NCI-H146 treated with DMSO at 0.1 percent for 48 hours (cell line): Measurements from ENCODE around the gene SLC25A33.
"Not testable (repeated sequence)": the region's sequence is repeated elsewhere in the genome, so short reads cannot be mapped to it uniquely, and the experiment has no call there.

Experiments
- DNase-seq: peaks from one replicate; lab custom pipeline; 2025; ENCODE audit not compliant: unreplicated experiment; lab: John Stamatoyannopoulos, UW

Gene SLC25A33

GRCh38 chr1:9618909-9619679 lies 79.8 kb downstream of the SLC25A33 start:
- no peak for DNase-seq

GRCh38 chr1:9621032-9621431 lies 81.8 kb downstream of the SLC25A33 start:
- no peak for DNase-seq

- no peak for DNase-seq
Measured at GRCh38 chr1:9624081-9624480, 84.8 kb downstream of the SLC25A33 start.

DNA sequence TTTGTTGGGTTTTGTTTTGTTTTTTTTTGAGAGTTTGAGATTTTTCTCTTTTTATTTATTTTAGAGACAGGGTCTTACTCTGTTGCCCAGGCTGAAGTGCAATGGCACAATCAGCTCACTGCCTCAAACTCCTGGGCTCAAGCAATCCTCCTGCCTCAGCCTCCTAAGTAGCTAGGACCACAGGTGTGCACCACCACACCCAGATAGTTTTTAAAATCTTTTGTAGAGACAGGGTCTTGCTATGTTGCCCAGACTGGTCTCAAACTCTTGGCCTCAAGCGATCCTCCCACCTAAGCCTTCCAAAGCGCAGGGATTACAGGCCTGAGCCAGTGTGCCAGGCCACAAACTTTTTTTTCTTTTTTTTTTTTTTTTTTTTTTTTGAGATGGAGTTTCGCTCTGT lies 85.8 kb downstream of the SLC25A33 start:
- DNase-seq: not testable (repeated sequence)

DNA sequence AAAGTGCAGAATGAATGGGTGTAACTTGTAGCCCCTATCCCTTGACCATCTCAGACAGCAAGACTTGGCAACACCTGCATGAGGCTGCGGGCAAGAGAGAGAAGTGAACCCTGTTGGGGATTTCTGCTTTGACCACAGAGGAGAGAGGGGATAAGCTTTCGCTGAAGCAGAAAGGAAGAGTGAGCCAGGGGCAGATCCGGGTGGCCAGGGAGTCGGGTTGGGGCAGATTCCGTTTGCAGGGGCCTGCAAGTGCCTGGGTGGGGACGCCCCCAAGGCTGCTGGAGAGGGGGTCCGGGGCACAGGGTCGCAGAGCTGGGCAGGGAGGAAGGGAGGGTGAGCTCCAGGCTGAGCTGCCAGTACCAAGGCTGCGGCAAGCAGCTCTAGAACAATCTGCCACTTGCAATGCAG lies 86.9 kb downstream of the SLC25A33 start:
- DNase-seq: no peak

GRCh38 chr1:9628541-9629444 lies 89.5 kb downstream of the SLC25A33 start:
- DNase-seq: no peak

GRCh38 chr1:9629445-9630201 lies 90.4 kb downstream of the SLC25A33 start:
- DNase-seq: no peak

DNA sequence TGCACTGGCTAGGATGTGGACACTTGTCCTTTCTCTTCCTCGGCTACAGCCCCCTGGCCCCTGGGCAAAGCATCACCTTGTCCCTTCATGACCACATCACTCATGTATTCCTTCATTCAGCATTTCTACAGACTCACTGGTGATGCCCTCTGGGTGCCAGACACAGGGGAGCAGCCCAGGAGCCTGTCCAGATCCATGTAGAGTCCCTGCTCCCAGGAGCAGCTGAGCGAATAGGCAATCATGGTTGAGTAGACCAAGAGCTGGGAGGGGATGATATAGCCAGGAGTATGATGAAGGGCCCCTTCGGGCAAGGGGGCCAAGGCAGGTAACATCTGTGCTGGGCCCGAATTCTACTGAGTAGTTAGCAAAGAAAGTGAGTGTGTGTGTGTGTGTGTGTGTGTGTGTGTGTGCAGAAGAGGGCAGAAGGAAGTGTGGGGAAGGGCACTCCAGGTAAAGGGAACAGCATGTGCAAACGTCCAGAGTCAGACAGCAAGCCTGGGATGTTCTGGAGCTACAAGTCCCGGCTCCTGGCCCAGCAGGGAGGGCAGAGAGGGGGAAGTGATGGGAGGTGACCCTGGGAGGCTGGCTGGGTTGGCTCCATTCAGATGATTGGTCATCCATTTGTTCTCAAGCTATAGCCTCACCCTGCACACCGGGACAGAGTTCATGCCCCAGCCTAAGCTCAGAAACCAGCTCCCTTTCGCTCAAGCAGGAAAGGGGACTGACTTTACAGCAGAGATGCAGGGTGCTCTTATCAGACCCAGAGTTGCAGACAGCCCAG lies 91.3 kb downstream of the SLC25A33 start:
- no peak for DNase-seq

DNA sequence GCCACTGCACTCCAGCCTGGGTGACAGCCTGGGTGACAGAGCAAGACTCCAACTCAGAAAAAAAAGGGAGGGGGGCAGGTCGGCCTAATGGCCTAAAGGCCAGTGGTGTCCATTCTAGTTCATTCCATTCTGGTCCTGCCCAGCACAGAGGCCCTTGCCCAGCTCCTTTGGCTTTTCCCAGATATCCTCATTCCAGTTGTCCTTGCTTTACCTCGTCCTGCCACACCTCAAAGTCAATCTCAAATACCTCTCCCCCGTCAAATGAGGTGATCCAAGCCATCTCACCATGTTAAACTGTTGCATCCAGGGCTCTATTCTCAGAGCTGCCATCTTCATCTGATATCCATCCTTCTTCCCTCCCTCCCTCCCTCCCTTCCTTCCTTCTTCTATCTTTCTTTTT lies 92.3 kb downstream of the SLC25A33 start:
- DNase-seq: no peak

DNA sequence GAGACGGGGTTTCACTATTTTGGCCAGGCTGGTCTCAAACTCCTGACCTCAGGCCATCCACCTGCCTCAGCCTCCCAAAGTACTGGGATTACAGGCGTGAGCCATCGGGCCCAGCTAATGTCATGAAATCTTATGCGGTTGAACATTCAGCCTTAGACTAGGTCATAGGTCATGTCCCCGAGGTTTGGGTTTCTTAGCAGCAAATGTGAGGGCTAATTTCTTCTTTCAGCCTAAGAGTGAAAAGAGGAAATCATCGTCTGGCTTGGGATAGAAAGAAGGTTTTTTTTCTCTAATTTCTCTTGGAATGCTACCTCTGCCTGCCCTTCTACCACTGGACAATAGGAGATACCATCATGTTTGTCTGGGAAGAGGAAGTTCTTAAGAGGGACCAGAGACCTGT lies 94.2 kb downstream of the SLC25A33 start:
- DNase-seq: no peak

- no peak for DNase-seq
Measured at GRCh38 chr1:9634582-9634981, 95.3 kb downstream of the SLC25A33 start.
